Lower leg skin (tissue), 3 donors: ENCODE data around the gene NTN4.

Source experiments
- POLR2A ChIP-seq, 2 donors: fragments of 450-650 bp; IDR thresholded peaks; one replicate each; pipeline ENCODE4 v1.6.1; 2016 to 2017; ENCODE audit warnings: antibody characterized with exemption in 2 of 2, mild to moderate bottlenecking in 1 of 2, moderate library complexity in 1 of 2
- TF ChIP-seq, protein P1 (sequence below), 3 donors: fragments of 450-650 bp; IDR thresholded peaks; one replicate each; pipeline ENCODE4 v1.5.1; 2016; ENCODE audit warnings: antibody characterized with exemption in 3 of 3, mild to moderate bottlenecking in 3 of 3, moderate library complexity in 2 of 3

DNA sequence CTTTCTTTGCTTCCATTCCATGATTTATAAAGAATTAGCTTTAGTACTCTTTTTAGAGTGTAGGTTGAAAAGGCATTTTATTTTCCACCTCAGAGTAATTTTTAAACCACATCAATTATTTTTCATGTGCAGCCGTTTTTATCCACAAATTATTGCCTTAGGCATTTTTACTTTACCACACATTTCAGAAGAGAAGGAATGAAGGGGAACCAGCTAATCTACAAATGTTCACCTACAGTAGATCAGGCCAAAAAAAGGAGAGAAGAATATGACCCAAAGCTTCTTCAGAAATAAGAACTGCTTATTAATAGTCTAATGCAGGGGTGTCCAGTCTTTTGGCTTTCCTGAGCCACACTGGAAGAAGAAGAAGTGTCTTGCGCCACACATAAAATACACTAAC, 19.8 kb upstream of the NTN4 start:
- TF ChIP-seq, protein P1, sequence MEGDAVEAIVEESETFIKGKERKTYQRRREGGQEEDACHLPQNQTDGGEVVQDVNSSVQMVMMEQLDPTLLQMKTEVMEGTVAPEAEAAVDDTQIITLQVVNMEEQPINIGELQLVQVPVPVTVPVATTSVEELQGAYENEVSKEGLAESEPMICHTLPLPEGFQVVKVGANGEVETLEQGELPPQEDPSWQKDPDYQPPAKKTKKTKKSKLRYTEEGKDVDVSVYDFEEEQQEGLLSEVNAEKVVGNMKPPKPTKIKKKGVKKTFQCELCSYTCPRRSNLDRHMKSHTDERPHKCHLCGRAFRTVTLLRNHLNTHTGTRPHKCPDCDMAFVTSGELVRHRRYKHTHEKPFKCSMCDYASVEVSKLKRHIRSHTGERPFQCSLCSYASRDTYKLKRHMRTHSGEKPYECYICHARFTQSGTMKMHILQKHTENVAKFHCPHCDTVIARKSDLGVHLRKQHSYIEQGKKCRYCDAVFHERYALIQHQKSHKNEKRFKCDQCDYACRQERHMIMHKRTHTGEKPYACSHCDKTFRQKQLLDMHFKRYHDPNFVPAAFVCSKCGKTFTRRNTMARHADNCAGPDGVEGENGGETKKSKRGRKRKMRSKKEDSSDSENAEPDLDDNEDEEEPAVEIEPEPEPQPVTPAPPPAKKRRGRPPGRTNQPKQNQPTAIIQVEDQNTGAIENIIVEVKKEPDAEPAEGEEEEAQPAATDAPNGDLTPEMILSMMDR (IDR thresholded peaks at IDR 0.05) = no peak
- TF ChIP-seq POLR2A (IDR thresholded peaks at IDR 0.05) = no peak
